IMR-90 (cell line): ENCODE data around the gene MGAT5. TPM values are rescaled to one million over a fixed set of nuclear protein-coding genes. Genes with fewer than 3 reads are reported as not detected.

Experiments used
- ATAC-seq: fragments of 200-7000 bp; cut with Tn5 transposase; 2 replicates; pipeline ENCODE4 v1.9.1; 2020; ENCODE audit warnings: low read depth, mild to moderate bottlenecking, moderate library complexity
- BruUV-seq: library from RNA; stranded (reverse); fragments of 400-500 nt; replicated peaks from 2 replicates; lab custom pipeline; 2021; lab: Mats Ljungman, UMichigan
- CTCF ChIA-PET: fragments of 300-600 bp; formaldehyde crosslinking; extraction: SDS; loops from one replicate; lab custom pipeline; 2021; ENCODE audit warnings: antibody characterized with exemption; lab: Yijun Ruan, JAX
- POLR2A ChIA-PET: fragments of 300-600 bp; sonication (Branson Sonifier 250); formaldehyde crosslinking; loops from one replicate; lab custom pipeline; 2022; ENCODE audit warnings: antibody characterized with exemption; ENCODE audit not compliant: unreplicated experiment; lab: Charles Lee
- DNase-seq: peaks from one replicate; pipeline ENCODE4 v3.0.0; 2013
- H2AFZ ChIP-seq: replicated peaks from 2 replicates; pipeline ENCODE3; 2013; ENCODE audit warnings: low read length, mild to moderate bottlenecking; ENCODE audit not compliant: poor library complexity
- H2AK5ac ChIP-seq: 2 replicates; pipeline ENCODE4 v1.6.1; 2013; ENCODE audit warnings: low read depth, low read length, inconsistent platforms
- H2AK9ac ChIP-seq: replicated peaks from 2 replicates; pipeline ENCODE3; 2013; ENCODE audit warnings: mild to moderate bottlenecking, low read depth, low read length, moderate library complexity; ENCODE audit not compliant: poor library complexity
- H2BK120ac ChIP-seq: 2 replicates; pipeline ENCODE4 v1.6.1; 2013; ENCODE audit warnings: low read depth, low read length, inconsistent platforms
- H2BK15ac ChIP-seq: 3 replicates; pipeline ENCODE4 v1.6.1; 2013; ENCODE audit warnings: low read depth, low read length, inconsistent platforms
- H2BK20ac ChIP-seq: 2 replicates; pipeline ENCODE4 v1.6.1; 2013; ENCODE audit warnings: low read depth, mild to moderate bottlenecking, inconsistent platforms, low read length, moderate library complexity
- H2BK5ac ChIP-seq: 2 replicates; pipeline ENCODE4 v1.6.1; 2013; ENCODE audit warnings: mild to moderate bottlenecking, low read depth, low read length, inconsistent platforms; ENCODE audit not compliant: poor library complexity, severe bottlenecking
- H3K14ac ChIP-seq: replicated peaks from 2 replicates; pipeline ENCODE4 v1.6.1; 2013; ENCODE audit warnings: low read depth, low read length, inconsistent platforms
- H3K18ac ChIP-seq: 2 replicates; pipeline ENCODE4 v1.6.1; 2013; ENCODE audit warnings: low read depth, low read length, control low read depth
- H3K23ac ChIP-seq: 2 replicates; pipeline ENCODE4 v1.6.1; 2013; ENCODE audit warnings: low read depth, low read length, inconsistent platforms
- H3K27ac ChIP-seq: 2 replicates; pipeline ENCODE4 v1.5.1; 2013; ENCODE audit warnings: mild to moderate bottlenecking, control low read depth, low read length; ENCODE audit not compliant: insufficient read depth
- H3K27me3 ChIP-seq: 2 replicates; pipeline ENCODE4 v1.6.1; 2013; ENCODE audit warnings: low read length; ENCODE audit not compliant: control insufficient read depth, insufficient read depth
- H3K36me3 ChIP-seq: 2 replicates; pipeline ENCODE4 v1.6.1; 2013; ENCODE audit warnings: low read length, mixed read lengths; ENCODE audit not compliant: control insufficient read depth, insufficient read depth
- H3K4ac ChIP-seq: 2 replicates; pipeline ENCODE4 v1.6.1; 2013; ENCODE audit warnings: low read depth, low read length, inconsistent platforms
- H3K4me1 ChIP-seq: 2 replicates; pipeline ENCODE4 v1.6.1; 2013; ENCODE audit warnings: low read length, mixed read lengths; ENCODE audit not compliant: control insufficient read depth, insufficient read depth
- H3K4me2 ChIP-seq: 2 replicates; pipeline ENCODE4 v1.6.1; 2013; ENCODE audit warnings: low read depth, mild to moderate bottlenecking, control low read depth, low read length, moderate library complexity
- H3K4me3 ChIP-seq: 2 replicates; pipeline ENCODE4 v1.5.1; 2013; ENCODE audit warnings: low read depth, mild to moderate bottlenecking, control low read depth, low read length, moderate library complexity; ENCODE audit not compliant: insufficient read depth
- H3K56ac ChIP-seq: 2 replicates; pipeline ENCODE4 v1.6.1; 2013; ENCODE audit warnings: low read length, inconsistent platforms; ENCODE audit not compliant: insufficient read depth; ENCODE audit errors: extremely low read depth
- H3K79me1 ChIP-seq, 2 experiments: 2 replicates each; pipeline ENCODE4 v1.6.1; 2013; ENCODE audit warnings: low read length in 2 of 2, inconsistent platforms in 1 of 2, low read depth in 1 of 2
- H3K9ac ChIP-seq: 2 replicates; pipeline ENCODE4 v1.6.1; 2013; ENCODE audit warnings: low read depth, low read length, control low read depth
- H3K9me1 ChIP-seq: 2 replicates; pipeline ENCODE4 v1.6.1; 2013; ENCODE audit warnings: low read length, inconsistent platforms; ENCODE audit not compliant: insufficient read depth
- H3K9me3 ChIP-seq: 2 replicates; pipeline ENCODE4 v1.6.1; 2013; ENCODE audit warnings: low read length; ENCODE audit not compliant: control insufficient read depth, insufficient read depth
- H4K20me1 ChIP-seq: 2 replicates; pipeline ENCODE4 v1.6.1; 2013; ENCODE audit warnings: low read length, inconsistent platforms; ENCODE audit not compliant: insufficient read depth
- H4K5ac ChIP-seq: 2 replicates; pipeline ENCODE4 v1.6.1; 2013; ENCODE audit warnings: mild to moderate bottlenecking, low read depth, low read length, control low read depth
- H4K8ac ChIP-seq, 2 experiments: 2 replicates each; pipeline ENCODE4 v1.6.1; 2013; ENCODE audit warnings: low read depth in 2 of 2, low read length in 2 of 2, control low read depth in 1 of 2, inconsistent platforms in 1 of 2
- H4K91ac ChIP-seq: 2 replicates; pipeline ENCODE4 v1.6.1; 2013; ENCODE audit warnings: low read depth, low read length, inconsistent platforms; ENCODE audit not compliant: insufficient read depth
- POLR2A ChIP-seq: IDR thresholded peaks from 2 replicates; pipeline ENCODE4 v1.6.1; 2012; ENCODE audit warnings: mild to moderate bottlenecking, low read depth, low read length
- WGBS, 2 experiments: methylation state at CpG; one replicate each; pipeline versions ENCODE4 v1.1.5 to v1.1.7; 2013; ENCODE audit warnings: missing lambda C conversion rate in 2 of 2; ENCODE audit not compliant: insufficient read length in 1 of 2; ENCODE audit errors: extremely low coverage in 2 of 2; 5-methylcytosine and 5-hydroxymethylcytosine counted together
- dilution Hi-C: fragments of 300-500 bp; cut with HindIII; formaldehyde crosslinking; loops from one replicate; pipeline ENCODE4 v1.14.3; 2018; ENCODE audit warnings: low sequenced_read_pairs; ENCODE audit not compliant: unreplicated experiment
- in situ Hi-C: fragments of 300-500 bp; cut with MboI; formaldehyde crosslinking; loops from 3 replicates; pipeline ENCODE4 v1.14.3; 2019; ENCODE audit warnings: low sequenced_read_pairs, inconsistent platforms, mixed read lengths
- intact Hi-C: fragments of 100-400 bp; cut with micrococcal nuclease; formaldehyde crosslinking; loops from 2 replicates; pipeline ENCODE4 v1.10.0; 2022
- polyA plus RNA-seq, 3 experiments: library from polyadenylated mRNA; depleted of rRNA; stranded (reverse); fragments of >200 nt; gene quantifications; 2 replicates each; pipeline ENCODE4 v1.2.3, GENCODE V29; 2012; ENCODE audit warnings: low replicate concordance in 1 of 3
- total RNA-seq: library from RNA; depleted of rRNA; stranded (reverse); fragments of >200 nt; gene quantifications from 2 replicates; pipeline ENCODE4 v1.2.3, GENCODE V29; 2012

Gene MGAT5
- total and polyA plus RNA-seq, 2 of the 4 experiments (the other 2 are of a cell fraction), result 22.9 to 59.9 TPM

DNA sequence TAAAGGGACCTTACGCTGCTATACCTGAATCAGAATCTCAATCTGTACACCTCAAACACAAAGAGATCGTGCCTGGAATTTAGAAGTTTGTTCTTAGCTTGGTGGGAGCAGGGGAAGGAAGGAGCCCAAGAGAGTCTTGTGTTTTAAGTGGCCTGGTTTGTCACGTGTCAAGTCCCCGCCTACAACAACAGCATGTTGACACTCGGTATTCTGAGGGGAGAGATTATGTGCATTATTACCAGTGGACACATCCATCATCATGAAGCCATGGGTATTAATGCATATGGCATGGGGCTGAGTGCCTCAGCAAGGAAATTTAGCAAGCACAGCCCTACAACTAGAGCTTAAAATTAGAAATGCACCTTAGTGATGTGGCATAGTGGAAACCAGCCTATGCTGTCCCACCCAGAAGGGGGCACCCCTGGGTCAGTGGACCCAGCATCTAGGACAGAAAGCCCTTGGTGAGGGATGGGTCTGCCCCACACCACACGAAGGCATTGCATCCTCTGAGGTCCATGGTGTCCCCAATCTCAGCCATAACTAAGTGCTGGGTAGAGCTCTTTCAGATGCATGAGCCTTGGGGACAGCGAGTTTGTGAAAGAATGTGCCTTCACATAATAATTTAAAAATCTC is 138.7 kb downstream of the MGAT5 start:
- dilution Hi-C loops, result no loop called here

More for the DNA sequence above, 138.7 kb downstream of the MGAT5 start:
- no peak overlapping the region for H3K4me2 ChIP-seq
- ATAC-seq (peak; percentile 12; the same call in 1 of the 2 replicates), DNase-seq (no peak)
- H3K9me3 ChIP-seq, result no peaks in the 10 kb centered on the region
- no peaks in the 10 kb centered on the region for H4K20me1 ChIP-seq
- H3K36me3 ChIP-seq, result peaks cover 12% of the 10 kb centered on the region
- H3K23ac ChIP-seq, result no peak overlapping the region
- no CpG with 5 or more reads among the region's 7 CpGs for WGBS, 2 experiments
- H2BK15ac ChIP-seq, result no peak overlapping the region
- H4K5ac ChIP-seq, result no peak overlapping the region
- peaks cover 18% of the 10 kb centered on the region for H3K9me1 ChIP-seq
- no peak overlapping the region for H3K56ac ChIP-seq
- no peak overlapping the region for H2BK120ac ChIP-seq
- H2AK5ac ChIP-seq, result peak overlapping the region; percentile 17; the same call in 1 of the 2 replicates
- H3K27me3 ChIP-seq, result no peaks in the 10 kb centered on the region
- H4K8ac ChIP-seq, result no peak overlapping the region
- H3K4me1 ChIP-seq, result peaks cover 5% of the 10 kb centered on the region; the same call in 1 of the 2 replicates
- peak overlapping the region; percentile 4 for H2BK5ac ChIP-seq
- ChIA-PET CTCF (interaction anchor here (1.1 to 1.7 kb wide), 2 partner anchors 19 to 20 kb away, joined by 3 to 9 read pairs; no protein-coding TSS in a partner anchor), POLR2A (no interaction called here)
- H3K4ac ChIP-seq, result peak overlapping the region; percentile 15; the same call in 1 of the 2 replicates
- BruUV-seq, result no TSS peak
- in situ Hi-C loops (no loop called here), intact Hi-C loops (no loop called here)
- peaks cover 5 to 11% of the 10 kb centered on the region in 2 experiments; a peak in 2 of 4 replicates for H3K79me1 ChIP-seq
- no peak overlapping the region for H2BK20ac ChIP-seq
- H3K18ac ChIP-seq, result no peak overlapping the region
- H4K91ac ChIP-seq, result no peak overlapping the region
- H2AFZ ChIP-seq, result no peak overlapping the region
- no peak overlapping the region for H3K9ac ChIP-seq
- H2AK9ac ChIP-seq, result no peak overlapping the region
- H3K14ac ChIP-seq, result no peak overlapping the region
- no peak for TF ChIP-seq POLR2A
- H3K27ac ChIP-seq, result no peak overlapping the region
- no peak overlapping the region for H3K4me3 ChIP-seq
